Measurements from ENCODE around the gene HDGFL1. TPM values are rescaled to one million over a fixed set of nuclear protein-coding genes. Genes with fewer than 3 reads are reported as not detected.

HDGFL1 gene
- total RNA-seq (not detected), polyA plus RNA-seq (not detected)
- long read RNA-seq, donor 1: 0 reads
- long read RNA-seq, donor 2: 0 reads
- long read RNA-seq, donor 3: 0 reads
- long read RNA-seq, donor 4: 0 reads
- long read RNA-seq, donor 5: 0 reads
- long read RNA-seq, donor 6: 0 reads
- long read RNA-seq, donor 7: 0 reads
- long read RNA-seq, donor 8: 0 reads
- long read RNA-seq, donor 9: 0 reads
- long read RNA-seq, donor 10: 0 reads

GRCh38 chr6:22569281-22570184 lies at the start of gene HDGFL1:
Gene HDGFL1, plus strand, starts transcription at chr6:22569566. Its CDS starts 10 bp downstream, at chr6:22569576.
- Histone ChIP-seq H3K9me3 (replicated peaks in 1 of 3) (no peaks in the 10 kb centered on the region), H3K36me3 (replicated peaks in 1 of 2) (no peaks in the 10 kb centered on the region), H3K27ac (no peak within 1 kb of the TSS), H3K27me3 (no peaks in the 10 kb centered on the region), H3K4me1 (replicated peaks in 1 of 2) (no peaks in the 10 kb centered on the region), H3K4me3 (no peak within 1 kb of the TSS)
- 94 to 96% (median 95%) methylated on average over 64 to 89 of the region's 89 CpGs for WGBS, 4 donors
- DNase-seq: no peak
- TF ChIP-seq CTCF (IDR thresholded peaks at IDR 0.05) (no peak), POLR2A (IDR thresholded peaks at IDR 0.05) (no peak)
- intact Hi-C loops (cut with DNase I): no loop called here

- H3K27ac ChIP-seq: no peak overlapping the region
- H3K4me3 ChIP-seq: no peak overlapping the region
- DNase-seq: no peak
- intact Hi-C loops (cut with DNase I): no loop called here
- H3K9me3 ChIP-seq (replicated peaks in 1 of 3): no peaks in the 10 kb centered on the region
- TF ChIP-seq POLR2A (IDR thresholded peaks at IDR 0.05) (no peak), CTCF (IDR thresholded peaks at IDR 0.05) (no peak)
- no peaks in the 10 kb centered on the region for H3K4me1 ChIP-seq (replicated peaks in 1 of 2)
- H3K27me3 ChIP-seq: no peaks in the 10 kb centered on the region
- WGBS, 4 donors: 86 to 91% (median 89%) methylated on average over 4 of the region's 4 CpGs
- H3K36me3 ChIP-seq (replicated peaks in 1 of 2): no peaks in the 10 kb centered on the region
These were observed 48.3 kb upstream of the HDGFL1 start for GRCh38 chr6:22521035-22521434.

GRCh38 chr6:22526736-22527135 lies 42.6 kb upstream of the HDGFL1 start:
- Histone ChIP-seq H3K9me3 (replicated peaks in 1 of 3) (no peaks in the 10 kb centered on the region), H3K4me3 (no peak overlapping the region), H3K27ac (no peak overlapping the region), H3K36me3 (replicated peaks in 1 of 2) (no peaks in the 10 kb centered on the region), H3K27me3 (no peaks in the 10 kb centered on the region), H3K4me1 (replicated peaks in 1 of 2) (no peaks in the 10 kb centered on the region)
- no peak for TF ChIP-seq CTCF (IDR thresholded peaks at IDR 0.05)
- TF ChIP-seq POLR2A (IDR thresholded peaks at IDR 0.05): no peak
- no peak for DNase-seq
- intact Hi-C loops (cut with DNase I): no loop called here

GRCh38 chr6:22529866-22530265 lies 39.5 kb upstream of the HDGFL1 start:
- no peak for DNase-seq
- intact Hi-C loops (cut with DNase I): no loop called here
- H3K27ac ChIP-seq: no peak overlapping the region
- WGBS, 4 donors: 93 to 100% (median 96%) methylated on average over 1 of the region's 1 CpG
- no peaks in the 10 kb centered on the region for H3K9me3 ChIP-seq (replicated peaks in 1 of 3)
- no peaks in the 10 kb centered on the region for H3K4me1 ChIP-seq (replicated peaks in 1 of 2)
- TF ChIP-seq CTCF (IDR thresholded peaks at IDR 0.05) (no peak), POLR2A (IDR thresholded peaks at IDR 0.05) (no peak)
- H3K4me3 ChIP-seq: no peak overlapping the region
- H3K27me3 ChIP-seq: no peaks in the 10 kb centered on the region
- no peaks in the 10 kb centered on the region for H3K36me3 ChIP-seq (replicated peaks in 1 of 2)
